Endothelial cell (in vitro differentiated cells): Measurements from ENCODE around the gene PLEKHB2. TPM values are rescaled to one million over a fixed set of nuclear protein-coding genes. Genes with fewer than 3 reads are reported as not detected.
"Not testable (repeated sequence)": the region's sequence is repeated elsewhere in the genome, so short reads cannot be mapped to it uniquely, and the experiment has no call there.

ENCODE experiments used
- DNase-seq: peaks from one replicate; pipeline ENCODE4 v3.0.0; 2021; ENCODE audit warnings: low spot score
- H3K27ac Mint-ChIP-seq: one replicate; pipeline ENCODE4 v1.8.0; 2021; ENCODE audit warnings: mixed read lengths, inconsistent platforms; ENCODE audit not compliant: unreplicated experiment
- H3K27me3 Mint-ChIP-seq: one replicate; pipeline ENCODE4 v1.8.0; 2021; ENCODE audit warnings: mild to moderate bottlenecking, moderate library complexity, mixed read lengths, inconsistent platforms; ENCODE audit not compliant: unreplicated experiment
- H3K36me3 Mint-ChIP-seq: one replicate; pipeline ENCODE4 v1.8.0; 2021; ENCODE audit warnings: mild to moderate bottlenecking, low read depth, mixed read lengths, inconsistent platforms; ENCODE audit not compliant: unreplicated experiment
- H3K4me1 Mint-ChIP-seq: one replicate; pipeline ENCODE4 v1.8.0; 2021; ENCODE audit warnings: mild to moderate bottlenecking, mixed read lengths, inconsistent platforms; ENCODE audit not compliant: unreplicated experiment
- H3K4me3 Mint-ChIP-seq: one replicate; pipeline ENCODE4 v1.8.0; 2021; ENCODE audit warnings: mild to moderate bottlenecking, mixed read lengths, inconsistent platforms; ENCODE audit not compliant: unreplicated experiment
- H3K9me3 Mint-ChIP-seq: one replicate; pipeline ENCODE4 v1.8.0; 2021; ENCODE audit warnings: mixed read lengths, inconsistent platforms; ENCODE audit not compliant: unreplicated experiment
- total RNA-seq: library from RNA; stranded (reverse); fragmentation: NEBNext Ultra II Directional; extraction: Animal tissue kit (Norgen Biotek cat#: 25700); gene quantifications from one replicate; pipeline ENCODE4 v1.2.1, GENCODE V29; 2021; ENCODE audit not compliant: unreplicated experiment
- TF ChIP-seq, protein P1 (sequence below): fragments of 200-600 bp; sonication (generic); IDR thresholded peaks from one replicate; pipeline ENCODE4 v1.5.0; 2021; ENCODE audit warnings: antibody characterized with exemption; ENCODE audit not compliant: unreplicated experiment

Gene PLEKHB2
- total RNA-seq, 1 donor from 2014 or later, result 59.2 TPM

GRCh38 chr2:131168538-131168937 is 63.4 kb downstream of the PLEKHB2 start:
- no peak for DNase-seq
- Mint-ChIP-seq H3K4me1 (peaks cover 6% of the 10 kb centered on the region), H3K27ac (no peak overlapping the region), H3K9me3 (no peaks in the 10 kb centered on the region), H3K36me3 (no peaks in the 10 kb centered on the region), H3K27me3 (no peaks in the 10 kb centered on the region), H3K4me3 (no peak overlapping the region)
- TF ChIP-seq, protein P1, sequence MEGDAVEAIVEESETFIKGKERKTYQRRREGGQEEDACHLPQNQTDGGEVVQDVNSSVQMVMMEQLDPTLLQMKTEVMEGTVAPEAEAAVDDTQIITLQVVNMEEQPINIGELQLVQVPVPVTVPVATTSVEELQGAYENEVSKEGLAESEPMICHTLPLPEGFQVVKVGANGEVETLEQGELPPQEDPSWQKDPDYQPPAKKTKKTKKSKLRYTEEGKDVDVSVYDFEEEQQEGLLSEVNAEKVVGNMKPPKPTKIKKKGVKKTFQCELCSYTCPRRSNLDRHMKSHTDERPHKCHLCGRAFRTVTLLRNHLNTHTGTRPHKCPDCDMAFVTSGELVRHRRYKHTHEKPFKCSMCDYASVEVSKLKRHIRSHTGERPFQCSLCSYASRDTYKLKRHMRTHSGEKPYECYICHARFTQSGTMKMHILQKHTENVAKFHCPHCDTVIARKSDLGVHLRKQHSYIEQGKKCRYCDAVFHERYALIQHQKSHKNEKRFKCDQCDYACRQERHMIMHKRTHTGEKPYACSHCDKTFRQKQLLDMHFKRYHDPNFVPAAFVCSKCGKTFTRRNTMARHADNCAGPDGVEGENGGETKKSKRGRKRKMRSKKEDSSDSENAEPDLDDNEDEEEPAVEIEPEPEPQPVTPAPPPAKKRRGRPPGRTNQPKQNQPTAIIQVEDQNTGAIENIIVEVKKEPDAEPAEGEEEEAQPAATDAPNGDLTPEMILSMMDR, result no peak

DNA sequence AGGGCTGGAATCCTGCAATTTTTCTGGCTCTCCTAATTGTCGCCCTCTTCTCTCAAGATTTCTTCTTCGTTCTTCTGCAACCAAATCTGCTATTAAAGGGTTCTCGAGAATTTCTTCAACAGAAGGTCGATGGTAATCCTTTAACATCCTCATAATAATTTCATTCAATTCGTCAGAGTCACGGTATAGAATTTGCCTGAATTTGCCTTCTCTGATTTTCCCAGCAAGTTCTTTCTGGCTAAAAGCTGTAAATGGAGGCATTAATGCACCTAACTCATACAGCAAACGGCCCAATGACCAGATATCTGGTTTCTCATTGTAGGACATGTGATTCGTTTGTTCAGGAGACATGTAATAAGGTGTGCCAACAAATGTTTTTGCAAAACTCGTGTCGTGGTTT is 72.9 kb downstream of the PLEKHB2 start:
- not testable (repeated sequence) for H3K36me3 Mint-ChIP-seq, H3K4me1 Mint-ChIP-seq, H3K27ac Mint-ChIP-seq, H3K4me3 Mint-ChIP-seq, H3K9me3 Mint-ChIP-seq, H3K27me3 Mint-ChIP-seq, DNase-seq

DNA sequence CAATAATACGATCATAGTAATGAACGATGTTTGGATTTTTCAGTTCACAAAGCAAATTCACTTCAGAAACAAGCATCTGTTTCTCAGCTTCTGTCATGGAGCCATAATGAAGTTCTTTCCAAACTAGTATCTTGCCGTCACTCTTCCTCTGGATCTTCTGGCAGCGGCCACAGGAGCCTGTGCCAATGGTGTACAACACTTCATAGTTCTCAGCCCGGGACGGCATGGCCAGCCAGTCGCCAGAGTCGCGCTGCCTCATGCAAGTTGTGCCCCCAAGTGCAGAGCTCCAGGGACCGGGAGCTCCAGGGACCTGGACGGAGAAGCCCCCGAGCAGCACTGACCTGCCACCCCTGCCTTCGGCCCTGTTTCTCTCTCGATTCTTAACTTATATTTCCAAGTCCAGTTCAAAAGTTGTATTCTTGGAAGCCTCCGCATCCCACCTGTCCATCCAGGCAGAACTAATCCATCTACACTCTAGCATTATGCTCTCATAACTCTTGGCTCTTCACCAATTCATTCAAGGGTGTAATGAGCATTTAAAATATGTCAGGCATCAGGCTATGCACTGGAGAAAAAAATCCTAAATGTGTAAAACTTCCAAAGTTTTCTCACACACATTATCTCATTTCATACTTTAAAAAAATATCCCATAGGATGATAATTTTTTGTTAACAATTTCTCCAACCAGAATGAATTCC is 73.7 kb downstream of the PLEKHB2 start:
- H3K4me3 Mint-ChIP-seq, H3K36me3 Mint-ChIP-seq, H3K9me3 Mint-ChIP-seq, H3K4me1 Mint-ChIP-seq, H3K27ac Mint-ChIP-seq, H3K27me3 Mint-ChIP-seq, DNase-seq: not testable (repeated sequence)

GRCh38 chr2:131181451-131181850 is 76.3 kb downstream of the PLEKHB2 start:
- not testable (repeated sequence) for H3K27me3 Mint-ChIP-seq, DNase-seq, H3K27ac Mint-ChIP-seq, H3K4me3 Mint-ChIP-seq, H3K9me3 Mint-ChIP-seq, H3K36me3 Mint-ChIP-seq, H3K4me1 Mint-ChIP-seq

DNA sequence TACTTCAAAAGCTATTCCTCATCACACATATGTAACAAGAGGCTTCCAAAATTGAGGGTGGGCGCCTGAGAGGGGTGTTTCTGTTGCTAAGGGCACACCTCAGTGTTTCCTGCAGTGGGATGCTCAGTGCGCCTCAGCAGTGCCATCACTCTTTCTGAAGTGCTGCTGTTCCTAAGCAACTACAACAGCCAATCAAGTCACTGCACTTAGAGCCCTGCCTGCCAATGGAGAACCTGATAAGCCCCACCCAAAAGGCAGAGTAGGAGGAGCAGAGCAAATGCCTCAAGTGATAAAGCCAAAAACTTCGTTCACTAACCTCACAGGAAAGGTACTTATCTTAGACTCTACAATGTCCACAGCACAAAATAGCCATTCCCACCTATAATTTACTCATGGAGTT is 88.3 kb downstream of the PLEKHB2 start:
- H3K36me3 Mint-ChIP-seq, DNase-seq: not testable (repeated sequence)

GRCh38 chr2:131196186-131196585 is 91.0 kb downstream of the PLEKHB2 start:
- H3K27ac Mint-ChIP-seq, H3K4me3 Mint-ChIP-seq, H3K4me1 Mint-ChIP-seq, H3K9me3 Mint-ChIP-seq, H3K36me3 Mint-ChIP-seq, DNase-seq, H3K27me3 Mint-ChIP-seq: not testable (repeated sequence)

More for the DNA sequence above, 88.3 kb downstream of the PLEKHB2 start:
- H3K9me3 Mint-ChIP-seq, H3K27ac Mint-ChIP-seq, H3K27me3 Mint-ChIP-seq, H3K4me1 Mint-ChIP-seq, H3K4me3 Mint-ChIP-seq: not testable (repeated sequence)

Other genes starting within 250 kb of the PLEKHB2 start
- gene FAM168B, start 11.9 kb upstream of the PLEKHB2 start, total RNA-seq, result 72.0 TPM
- gene POTEE, start 104.2 kb downstream of the PLEKHB2 start, total RNA-seq, result 0.36 TPM